T-cell (primary cell): ENCODE measurements around the gene CBX4. TPM values are rescaled to one million over a fixed set of nuclear protein-coding genes. Genes with fewer than 3 reads are reported as not detected.
"Not testable (repeated sequence)": the region's sequence is repeated elsewhere in the genome, so short reads cannot be mapped to it uniquely, and the experiment has no call there.

Experiments
- ATAC-seq, 4 experiments: fragments of 200-7000 bp in 3 of 4; fragments of 150-1000 bp in 1 of 4; cut with Tn5 transposase; replicated peaks in 1 of 4; 1 replicate in 3 of 4; 2 replicates in 1 of 4; pipeline ENCODE4 v1.10.0; 2021; ENCODE audit warnings: moderate library complexity in 3 of 4, mild to moderate bottlenecking in 2 of 4, moderate number of reproducible peaks in 1 of 4
- CTCF ChIA-PET, 2 donors: fragments of 300-600 bp; sonication (Branson Sonifier 250); formaldehyde crosslinking; loops; one replicate each; lab custom pipeline; 2022; ENCODE audit warnings: antibody characterized with exemption in 2 of 2; lab: Charles Lee
- POLR2A ChIA-PET, 2 donors: fragments of 300-600 bp; sonication (Branson Sonifier 250); formaldehyde crosslinking; loops; one replicate each; lab custom pipeline; 2022; ENCODE audit warnings: antibody characterized with exemption in 2 of 2; lab: Charles Lee
- DNase-seq, 35 experiments: peaks; one replicate each; pipeline versions ENCODE4 v3.0.0 to v3.0.0-alpha.2; 2013 to 2023
- H3K27ac ChIP-seq: one replicate; pipeline ENCODE4 v1.5.1; 2013; ENCODE audit warnings: low read length
- H3K27me3 ChIP-seq, 2 experiments: replicated peaks in 1 of 2; 1 replicate in 1 of 2; 2 replicates in 1 of 2; pipeline versions ENCODE4 v1.6.1 to v1.7.0; 2013; ENCODE audit warnings: low read length in 1 of 2, mixed read lengths in 1 of 2; ENCODE audit not compliant: control insufficient read depth in 2 of 2, insufficient read depth in 2 of 2; ENCODE audit errors: extremely low read depth in 1 of 2
- H3K36me3 ChIP-seq, 2 donors: 1 replicate in 1 of 2; 2 replicates in 1 of 2; pipeline versions ENCODE4 v1.6.1 to v1.7.0; 2013; ENCODE audit warnings: low read length in 1 of 2; ENCODE audit not compliant: control insufficient read depth in 2 of 2, insufficient read depth in 1 of 2; ENCODE audit errors: extremely low read depth in 1 of 2
- H3K4me1 ChIP-seq, 2 experiments: 1 replicate in 1 of 2; 2 replicates in 1 of 2; pipeline versions ENCODE4 v1.6.1 to v1.7.0; 2013; ENCODE audit warnings: low read length in 2 of 2, mixed read lengths in 1 of 2; ENCODE audit not compliant: insufficient read depth in 2 of 2, control insufficient read depth in 1 of 2; ENCODE audit errors: extremely low read depth in 1 of 2
- H3K4me3 ChIP-seq, 2 donors: 1 replicate in 1 of 2; 2 replicates in 1 of 2; pipeline versions ENCODE4 v1.5.1 to v1.7.0; 2013; ENCODE audit warnings: mild to moderate bottlenecking in 2 of 2, low read length in 1 of 2, moderate library complexity in 1 of 2; ENCODE audit not compliant: control insufficient read depth in 1 of 2; ENCODE audit errors: extremely low read depth in 1 of 2
- H3K9me3 ChIP-seq: 2 replicates; pipeline ENCODE4 v1.7.0; 2013
- H3K27ac Mint-ChIP-seq, 2 donors: one replicate each; pipeline ENCODE4 v1.8.0; 2020 to 2021; ENCODE audit warnings: mild to moderate bottlenecking in 2 of 2, mixed read lengths in 2 of 2
- H3K27me3 Mint-ChIP-seq, 2 donors: one replicate each; pipeline ENCODE4 v1.8.0; 2021 to 2022; ENCODE audit warnings: mixed read lengths in 2 of 2
- H3K36me3 Mint-ChIP-seq: one replicate; pipeline ENCODE4 v1.8.0; 2021; ENCODE audit warnings: mixed read lengths
- H3K4me1 Mint-ChIP-seq, 3 donors: one replicate each; pipeline ENCODE4 v1.8.0; 2020 to 2022; ENCODE audit warnings: mixed read lengths in 3 of 3, mild to moderate bottlenecking in 1 of 3
- H3K4me3 Mint-ChIP-seq, 3 donors: one replicate each; pipeline ENCODE4 v1.8.0; 2020 to 2022; ENCODE audit warnings: mild to moderate bottlenecking in 3 of 3, mixed read lengths in 3 of 3, moderate library complexity in 3 of 3
- H3K9me3 Mint-ChIP-seq, 3 donors: one replicate each; pipeline ENCODE4 v1.8.0; 2020 to 2022; ENCODE audit warnings: mixed read lengths in 3 of 3
- WGBS: methylation state at CpG from one replicate; pipeline ENCODE4 v1.1.5; 2013; ENCODE audit warnings: missing lambda C conversion rate; ENCODE audit not compliant: insufficient coverage; 5-methylcytosine and 5-hydroxymethylcytosine counted together
- total RNA-seq, 35 experiments: library from RNA in 6 of 35; stranded (reverse) in 6 of 35; fragments of 120-200 nt in 1 of 35; gene quantifications; one replicate each; pipeline versions ENCODE4 v1.2.1 to v1.2.4 and lab custom pipeline; 2013 to 2026

CBX4 gene
- total RNA-seq, 5 donors from 2014 or later (not counting 1 experiment from before 2014, with no cell fraction given), result 63.2 to 138 (median 70.2) TPM

- Histone ChIP-seq H3K4me3 (no peak overlapping the region), H3K9me3 (no peaks in the 10 kb centered on the region), H3K27ac (no peak overlapping the region), H3K4me1 (peaks cover 0 to 5% of the 10 kb centered on the region in 2 experiments), H3K36me3 (no peaks in the 10 kb centered on the region), H3K27me3 (peaks cover 0 to 60% of the 10 kb centered on the region in 2 experiments)
- H3K9me3 Mint-ChIP-seq, result no peaks in the 10 kb centered on the region
- no peak overlapping the region for H3K4me3 Mint-ChIP-seq
- no peak for DNase-seq
- no peaks in the 10 kb centered on the region for H3K36me3 Mint-ChIP-seq
- no peak for ATAC-seq
- POLR2A ChIA-PET, result interaction anchor here in 1 of 2 donors (0.7 kb wide), 1 partner anchor 26 kb away, joined by 7 read pairs; no protein-coding TSS in a partner anchor
- peaks cover 4 to 6% (median 5%) of the 10 kb centered on the region in 3 donors for H3K4me1 Mint-ChIP-seq
- WGBS, result 86% methylated on average over 13 of the region's 21 CpGs
- H3K27me3 Mint-ChIP-seq, result peaks cover 11 to 27% of the 10 kb centered on the region in 2 donors
- CTCF ChIA-PET, result interaction anchor here in 1 of 2 donors (0.7 kb wide), 1 partner anchor 15 kb away, joined by 3 read pairs; no protein-coding TSS in a partner anchor
- no peak overlapping the region for H3K27ac Mint-ChIP-seq
Observed at GRCh38 chr17:79855331-79856124, 16.3 kb upstream of the CBX4 start.

DNA sequence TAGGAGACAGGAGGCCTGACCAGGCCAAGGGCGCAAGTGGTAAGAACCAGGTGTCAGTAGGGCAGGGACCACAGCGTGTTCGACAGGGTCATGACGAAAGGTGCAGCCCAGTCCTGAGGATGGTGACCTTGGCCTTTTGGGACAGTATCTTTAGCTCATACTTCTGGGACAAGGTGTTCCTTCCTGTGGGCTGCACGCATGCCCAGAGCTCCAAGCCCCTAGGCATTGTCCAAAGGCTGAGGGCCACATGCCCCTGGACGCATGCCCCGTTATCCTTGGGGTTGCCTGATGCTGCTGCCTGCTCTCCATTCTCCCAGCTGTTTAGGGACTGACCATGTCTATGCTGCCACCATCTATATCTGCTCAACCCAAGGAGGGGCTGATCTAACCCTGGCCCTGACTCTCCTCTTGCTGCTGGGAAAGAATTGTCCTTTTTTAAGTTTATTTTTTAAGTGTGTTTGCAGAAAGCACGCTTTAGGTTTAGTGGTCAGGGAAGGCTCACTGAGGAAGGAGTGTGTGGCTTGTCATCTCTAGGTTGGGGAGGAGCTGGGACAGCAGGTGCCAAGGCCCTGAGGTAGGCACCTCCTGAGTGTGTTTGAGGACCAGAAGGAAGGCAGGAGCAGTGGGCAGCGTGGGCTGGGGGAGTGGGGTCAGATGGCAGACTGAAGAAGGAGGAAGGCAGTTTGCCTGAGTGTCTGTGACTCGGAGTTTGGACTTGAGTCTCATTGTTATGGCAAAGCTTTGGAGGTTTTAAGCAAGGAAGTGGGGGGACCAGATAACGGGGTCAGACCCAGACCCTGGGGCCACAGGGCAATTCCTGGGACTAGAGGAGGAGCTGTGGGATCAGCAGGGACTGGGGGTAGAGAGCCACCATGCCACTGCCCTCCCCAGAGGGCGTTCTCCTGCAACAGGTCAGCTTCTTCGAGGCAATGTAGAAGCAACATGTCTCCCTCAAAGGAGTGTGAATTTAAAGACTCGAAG is 15.1 kb upstream of the CBX4 start:
- H3K9me3 Mint-ChIP-seq, result no peaks in the 10 kb centered on the region

GRCh38 chr17:79853168-79853567 is 13.9 kb upstream of the CBX4 start:
- H3K36me3 ChIP-seq, POLR2A ChIA-PET, CTCF ChIA-PET, H3K9me3 ChIP-seq, H3K4me3 ChIP-seq, H3K9me3 Mint-ChIP-seq, H3K27ac Mint-ChIP-seq, ATAC-seq, H3K4me1 ChIP-seq, H3K36me3 Mint-ChIP-seq, H3K27ac ChIP-seq, DNase-seq, H3K4me1 Mint-ChIP-seq: not testable (repeated sequence)
- WGBS, result 87% methylated on average over 5 of the region's 10 CpGs
- H3K27me3 Mint-ChIP-seq, result peaks cover 11 to 26% of the 10 kb centered on the region in 2 donors
- peaks cover 0 to 57% of the 10 kb centered on the region in 2 experiments for H3K27me3 ChIP-seq
- peak overlapping the region in 1 of 3 donors; percentile 56 for H3K4me3 Mint-ChIP-seq

More for the DNA sequence above, 15.1 kb upstream of the CBX4 start:
- no peaks in the 10 kb centered on the region for H3K36me3 ChIP-seq
- no peak overlapping the region for H3K27ac ChIP-seq
- no peaks in the 10 kb centered on the region for H3K9me3 ChIP-seq
- Mint-ChIP-seq H3K27ac (no peak overlapping the region), H3K4me3 (no peak overlapping the region), H3K36me3 (no peaks in the 10 kb centered on the region), H3K27me3 (peaks cover 11 to 27% of the 10 kb centered on the region in 2 donors), H3K4me1 (peaks cover 4 to 6% (median 5%) of the 10 kb centered on the region in 3 donors)
- ChIA-PET CTCF (no interaction called here), POLR2A (no interaction called here)
- ATAC-seq (no peak), DNase-seq (no peak)
- no peak overlapping the region for H3K4me3 ChIP-seq
- peaks cover 0 to 5% of the 10 kb centered on the region in 2 experiments for H3K4me1 ChIP-seq
- H3K27me3 ChIP-seq, result peaks cover 0 to 53% of the 10 kb centered on the region in 2 experiments
- 75% methylated on average over 12 of the region's 14 CpGs for whole genome bisulfite sequencing

DNA sequence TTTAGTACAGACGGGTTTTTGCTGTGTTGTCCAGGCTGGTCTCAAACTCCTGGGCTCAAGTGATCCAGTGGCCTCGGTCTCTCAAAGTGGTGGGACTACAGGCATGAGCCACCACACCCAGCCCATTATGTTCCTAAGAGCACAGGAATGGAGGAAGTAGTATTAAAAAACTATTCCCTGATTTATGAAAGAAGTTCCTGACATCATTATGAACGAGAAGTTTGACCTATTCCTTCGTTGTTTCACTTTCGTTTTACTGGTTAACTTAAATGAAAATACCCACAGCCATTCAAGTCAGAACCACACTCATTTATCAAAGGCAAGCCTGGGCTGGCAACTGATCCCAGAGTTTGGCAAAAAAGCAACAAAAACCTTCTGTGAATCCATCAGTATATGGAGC is 13.5 kb upstream of the CBX4 start:
- WGBS, result 20% methylated on average over 1 of the region's 5 CpGs
- Mint-ChIP-seq H3K9me3 (no peaks in the 10 kb centered on the region), H3K27ac (peak overlapping the region in 1 of 2 donors; percentile 6), H3K4me3 (peak overlapping the region; percentile 34 to 56 (median 47)), H3K4me1 (peaks cover 4 to 6% (median 5%) of the 10 kb centered on the region in 3 donors), H3K36me3 (no peaks in the 10 kb centered on the region), H3K27me3 (peaks cover 14 to 30% of the 10 kb centered on the region in 2 donors)
- DNase-seq, result peak in 1 of 35 experiments; percentile 25
- Histone ChIP-seq H3K4me1 (peaks cover 0 to 5% of the 10 kb centered on the region in 2 experiments), H3K36me3 (no peaks in the 10 kb centered on the region), H3K27ac (no peak overlapping the region), H3K27me3 (peaks cover 0 to 54% of the 10 kb centered on the region in 2 experiments), H3K4me3 (no peak overlapping the region), H3K9me3 (no peaks in the 10 kb centered on the region)
- POLR2A ChIA-PET, result no interaction called here
- ATAC-seq, result no peak
- CTCF ChIA-PET, result no interaction called here

- no peaks in the 10 kb centered on the region for H3K9me3 Mint-ChIP-seq
- H3K4me1 ChIP-seq, result peaks cover 0 to 5% of the 10 kb centered on the region in 2 experiments
- no peaks in the 10 kb centered on the region for H3K9me3 ChIP-seq
- H3K27me3 Mint-ChIP-seq, result peaks cover 8 to 23% of the 10 kb centered on the region in 2 donors
- no peak overlapping the region for H3K4me3 ChIP-seq
- no peaks in the 10 kb centered on the region for H3K36me3 ChIP-seq
- ATAC-seq, result no peak
- 100% methylated on average over 3 of the region's 11 CpGs for WGBS
- peaks cover 4 to 6% (median 5%) of the 10 kb centered on the region in 3 donors for H3K4me1 Mint-ChIP-seq
- CTCF ChIA-PET, result no interaction called here
- POLR2A ChIA-PET, result no interaction called here
- H3K36me3 Mint-ChIP-seq, result no peaks in the 10 kb centered on the region
- no peak overlapping the region for H3K4me3 Mint-ChIP-seq
- peaks cover 0 to 56% of the 10 kb centered on the region in 2 experiments for H3K27me3 ChIP-seq
- DNase-seq, result no peak
- H3K27ac ChIP-seq, result no peak overlapping the region
- no peak overlapping the region for H3K27ac Mint-ChIP-seq
Observed at GRCh38 chr17:79851461-79851817, 12.2 kb upstream of the CBX4 start.
